Activated naive CD8-positive, alpha-beta T cell (primary cell): ENCODE data around the gene JAZF1.
A peak's percentile ranks its signal among the peaks of the same experiment; 100 is the strongest.

ENCODE experiments used
- H3K27ac Mint-ChIP-seq: one replicate; pipeline ENCODE4 v1.8.0; 2021; ENCODE audit warnings: mixed read lengths
- H3K27me3 Mint-ChIP-seq: one replicate; pipeline ENCODE4 v1.8.0; 2021; ENCODE audit warnings: mixed read lengths
- H3K36me3 Mint-ChIP-seq: one replicate; pipeline ENCODE4 v1.8.0; 2021; ENCODE audit warnings: mixed read lengths
- H3K4me1 Mint-ChIP-seq: one replicate; pipeline ENCODE4 v1.8.0; 2021; ENCODE audit warnings: low read depth, mixed read lengths
- H3K4me3 Mint-ChIP-seq: one replicate; pipeline ENCODE4 v1.8.0; 2021; ENCODE audit warnings: mild to moderate bottlenecking, mixed read lengths
- H3K9me3 Mint-ChIP-seq: one replicate; pipeline ENCODE4 v1.8.0; 2021; ENCODE audit warnings: low read depth, mixed read lengths

Gene JAZF1

DNA sequence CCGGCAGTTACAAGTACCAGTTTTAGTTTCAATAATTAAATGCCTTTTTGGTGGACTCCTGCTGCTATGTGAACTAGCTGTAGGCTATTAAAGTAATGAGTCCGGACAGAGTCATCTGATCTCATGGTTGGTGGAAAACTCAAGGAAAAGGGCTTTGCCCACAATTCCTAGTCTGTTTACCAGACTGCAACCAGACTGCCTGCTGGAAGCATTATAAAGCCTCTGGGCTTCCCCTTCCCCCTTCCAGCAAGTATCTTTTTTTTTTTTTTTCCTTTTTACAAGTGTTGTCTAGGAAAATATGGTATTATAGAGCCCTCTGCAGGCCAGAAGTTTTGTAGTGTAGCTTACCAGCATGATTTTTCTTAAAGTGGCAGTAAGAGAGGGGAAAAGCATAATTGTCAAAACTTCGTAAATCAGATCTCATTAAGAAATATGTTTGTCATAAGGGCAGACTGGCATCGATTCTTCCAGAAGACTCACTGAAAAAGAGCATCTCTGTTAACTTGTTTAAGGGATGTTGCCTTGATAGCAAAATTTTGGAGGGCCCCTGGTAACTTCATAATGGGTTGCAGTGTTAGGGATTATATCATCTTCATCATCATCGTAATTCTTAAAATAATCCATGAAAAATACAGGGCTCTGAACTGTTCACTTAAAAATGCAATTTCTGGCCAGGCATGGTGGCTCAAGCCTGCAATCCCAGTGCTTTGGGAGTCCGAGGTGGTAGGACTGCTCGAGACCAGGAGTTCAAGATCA, 259.3 kb downstream of the JAZF1 start:
- peaks cover 4% of the 10 kb centered on the region for H3K36me3 Mint-ChIP-seq
- no peak overlapping the region for H3K4me3 Mint-ChIP-seq
- no peaks in the 10 kb centered on the region for H3K4me1 Mint-ChIP-seq
- H3K27me3 Mint-ChIP-seq: no peaks in the 10 kb centered on the region
- H3K27ac Mint-ChIP-seq: no peak overlapping the region
- H3K9me3 Mint-ChIP-seq: peaks cover 3% of the 10 kb centered on the region

DNA sequence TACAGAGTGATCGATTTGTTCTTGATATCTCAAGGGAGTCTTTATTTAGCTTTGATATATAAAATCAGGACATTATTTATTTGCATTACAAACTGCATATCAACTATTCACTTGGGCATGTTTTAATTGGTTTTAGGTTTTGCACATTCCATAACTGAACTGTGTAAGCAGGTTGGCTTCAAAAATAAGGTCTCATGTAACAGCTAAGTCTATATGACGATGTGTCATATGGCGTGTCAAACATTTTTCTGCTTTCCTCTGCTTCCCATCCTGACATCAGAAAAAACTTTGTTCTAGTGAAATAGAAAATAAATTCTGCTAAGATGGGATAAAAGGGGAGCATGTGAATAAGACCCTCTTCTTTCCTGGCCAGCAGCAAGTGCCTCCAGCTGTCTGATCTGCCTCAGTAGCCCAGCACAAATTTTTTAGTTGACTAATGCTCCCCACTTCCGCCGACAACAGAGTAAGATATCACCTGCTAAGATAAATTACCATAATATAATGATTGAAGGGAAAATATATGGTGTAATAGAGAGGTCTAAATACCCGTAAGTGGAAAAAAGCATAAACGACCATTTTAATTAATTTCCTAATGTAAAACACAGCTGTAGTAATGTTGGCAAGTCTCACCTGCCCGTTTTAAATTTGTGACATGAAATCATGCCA, 260.2 kb downstream of the JAZF1 start:
- Mint-ChIP-seq H3K4me3 (no peak overlapping the region), H3K4me1 (no peaks in the 10 kb centered on the region), H3K27me3 (no peaks in the 10 kb centered on the region), H3K9me3 (peaks cover 4% of the 10 kb centered on the region), H3K27ac (no peak overlapping the region), H3K36me3 (peaks cover 4% of the 10 kb centered on the region)

DNA sequence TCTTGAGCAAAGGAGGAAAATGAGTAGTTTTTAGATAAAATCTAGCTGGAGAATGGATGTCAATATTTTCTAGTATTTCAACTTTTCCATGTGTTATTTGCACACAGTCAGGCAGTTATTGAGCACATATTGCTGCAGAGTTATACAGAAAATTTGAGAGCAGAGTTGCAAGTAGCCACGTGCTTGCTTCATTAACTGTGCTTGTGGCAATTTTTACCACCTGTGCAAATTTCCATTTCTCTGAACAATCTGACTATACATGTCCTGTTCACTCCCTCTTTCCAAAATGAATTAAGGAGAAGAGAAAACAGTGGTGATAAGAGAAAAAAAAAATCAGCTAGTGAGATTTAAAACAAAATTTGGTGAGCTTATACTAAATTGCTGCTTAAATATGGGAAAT, 262.1 kb downstream of the JAZF1 start:
- H3K4me3 Mint-ChIP-seq: no peak overlapping the region
- peaks cover 4% of the 10 kb centered on the region for H3K36me3 Mint-ChIP-seq
- no peaks in the 10 kb centered on the region for H3K27me3 Mint-ChIP-seq
- H3K27ac Mint-ChIP-seq: no peak overlapping the region
- H3K4me1 Mint-ChIP-seq: no peaks in the 10 kb centered on the region
- H3K9me3 Mint-ChIP-seq: peaks cover 4% of the 10 kb centered on the region

DNA sequence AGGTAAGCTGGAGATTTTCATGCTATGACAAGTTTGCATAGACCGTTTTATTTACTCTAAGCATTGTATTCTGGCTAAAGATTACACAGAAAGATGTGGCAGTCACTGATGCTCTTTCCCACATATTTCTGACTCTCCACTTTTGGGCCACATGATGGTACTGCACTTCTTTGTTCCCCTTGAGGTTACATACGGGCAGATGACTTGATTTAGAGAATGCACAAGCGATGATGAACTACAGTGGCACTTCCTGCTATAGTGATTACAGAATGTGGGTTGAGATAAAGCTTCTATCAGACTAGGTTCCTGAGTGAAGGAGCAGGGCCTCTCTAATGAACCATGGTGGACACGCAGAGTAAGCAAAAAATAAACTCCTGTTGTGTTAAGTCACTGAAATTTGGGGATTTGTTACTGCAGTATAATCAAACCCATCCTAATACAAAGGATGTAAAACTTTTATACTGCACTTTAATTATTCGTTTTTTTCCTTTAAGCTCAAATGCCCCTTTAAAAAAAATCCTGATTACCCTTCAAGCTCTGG, 262.8 kb downstream of the JAZF1 start:
- no peak overlapping the region for H3K27ac Mint-ChIP-seq
- peaks cover 4% of the 10 kb centered on the region for H3K36me3 Mint-ChIP-seq
- no peaks in the 10 kb centered on the region for H3K4me1 Mint-ChIP-seq
- no peaks in the 10 kb centered on the region for H3K27me3 Mint-ChIP-seq
- peaks cover 4% of the 10 kb centered on the region for H3K9me3 Mint-ChIP-seq
- no peak overlapping the region for H3K4me3 Mint-ChIP-seq

DNA sequence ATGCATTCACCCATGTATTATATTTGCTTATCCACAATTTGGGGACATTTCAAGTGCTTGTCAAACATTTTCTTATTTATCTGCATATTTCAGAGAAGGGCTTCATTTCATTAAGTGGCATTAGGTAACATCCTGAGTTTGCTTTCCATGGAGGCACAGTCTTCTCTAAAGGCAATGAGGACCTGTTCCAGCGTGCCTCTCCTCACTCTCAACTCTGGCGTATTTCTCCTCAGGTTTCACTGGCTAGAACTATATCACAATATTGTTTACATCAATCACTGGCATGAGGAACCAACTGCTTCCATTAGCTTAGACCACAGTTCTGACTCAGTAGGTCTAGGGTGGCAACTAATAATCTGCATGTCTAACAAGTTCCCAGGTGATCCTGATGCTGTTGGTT, 263.5 kb downstream of the JAZF1 start:
- Mint-ChIP-seq H3K4me1 (no peaks in the 10 kb centered on the region), H3K27me3 (no peaks in the 10 kb centered on the region), H3K9me3 (peaks cover 4% of the 10 kb centered on the region), H3K36me3 (peaks cover 4% of the 10 kb centered on the region), H3K27ac (no peak overlapping the region), H3K4me3 (no peak overlapping the region)

DNA sequence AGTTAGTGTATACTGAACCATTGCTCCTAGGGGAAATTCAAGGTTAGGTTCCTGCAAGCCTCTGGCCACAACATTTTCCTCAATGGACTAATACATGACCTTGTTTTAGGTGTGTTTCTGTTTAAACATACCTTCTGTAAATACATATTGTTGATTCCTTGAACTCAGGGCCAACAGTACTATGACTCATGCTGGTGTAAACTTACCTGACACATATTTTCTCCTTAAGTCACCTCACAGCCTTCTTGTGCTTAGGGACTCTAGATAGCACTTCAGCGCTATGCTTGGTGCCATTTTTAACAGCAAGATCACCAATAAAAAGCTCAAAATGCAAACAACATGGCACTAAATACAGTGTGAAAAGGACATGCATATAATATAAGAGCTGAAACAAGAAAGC, 264.2 kb downstream of the JAZF1 start:
- Mint-ChIP-seq H3K9me3 (peaks cover 4% of the 10 kb centered on the region), H3K27ac (no peak overlapping the region), H3K36me3 (peaks cover 4% of the 10 kb centered on the region), H3K4me3 (no peak overlapping the region), H3K27me3 (no peaks in the 10 kb centered on the region), H3K4me1 (no peaks in the 10 kb centered on the region)

DNA sequence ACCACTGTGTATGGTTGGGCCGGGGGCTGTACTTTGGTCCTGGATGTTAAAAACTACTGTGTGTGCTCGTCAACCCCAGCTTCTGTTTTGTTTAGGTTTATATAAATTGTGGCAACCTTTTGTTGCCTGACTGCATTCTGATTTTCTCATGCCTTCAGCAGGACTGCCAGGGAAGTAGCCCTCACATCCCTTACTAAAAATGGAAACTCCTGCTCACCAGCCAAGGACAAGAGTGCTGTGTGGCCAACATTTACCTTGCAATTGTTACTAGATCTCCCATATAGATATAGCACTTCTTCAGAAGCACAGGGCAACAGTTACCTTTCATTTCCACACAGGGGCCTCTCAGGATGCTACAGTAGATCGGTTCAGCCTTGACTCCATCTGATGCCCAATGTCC, 266.2 kb downstream of the JAZF1 start:
- H3K9me3 Mint-ChIP-seq: peaks cover 4% of the 10 kb centered on the region
- peaks cover 4% of the 10 kb centered on the region for H3K36me3 Mint-ChIP-seq
- no peaks in the 10 kb centered on the region for H3K27me3 Mint-ChIP-seq
- no peak overlapping the region for H3K27ac Mint-ChIP-seq
- H3K4me3 Mint-ChIP-seq: no peak overlapping the region
- no peaks in the 10 kb centered on the region for H3K4me1 Mint-ChIP-seq

DNA sequence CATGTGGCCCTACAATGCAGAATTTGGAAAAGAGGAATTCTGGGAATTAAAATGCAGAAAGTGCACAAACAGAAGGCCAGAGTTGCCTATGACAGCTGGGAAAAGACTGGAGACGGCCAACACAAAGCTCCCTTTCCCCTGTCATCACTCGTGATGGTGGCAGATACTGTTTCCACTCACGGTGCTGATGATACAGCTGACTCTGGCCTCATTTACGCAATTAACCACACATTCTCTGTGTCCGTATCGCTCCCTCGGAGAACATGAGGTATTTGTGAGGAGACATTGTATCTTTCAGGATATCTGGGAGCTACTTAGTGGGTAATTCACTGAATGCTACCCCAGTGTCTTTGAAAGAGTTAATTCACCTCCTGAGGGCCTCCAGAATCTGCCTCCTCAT, 267.8 kb downstream of the JAZF1 start:
- Mint-ChIP-seq H3K27ac (no peak overlapping the region), H3K4me1 (no peaks in the 10 kb centered on the region), H3K36me3 (peaks cover 4% of the 10 kb centered on the region), H3K9me3 (peaks cover 4% of the 10 kb centered on the region), H3K4me3 (no peak overlapping the region), H3K27me3 (no peaks in the 10 kb centered on the region)

DNA sequence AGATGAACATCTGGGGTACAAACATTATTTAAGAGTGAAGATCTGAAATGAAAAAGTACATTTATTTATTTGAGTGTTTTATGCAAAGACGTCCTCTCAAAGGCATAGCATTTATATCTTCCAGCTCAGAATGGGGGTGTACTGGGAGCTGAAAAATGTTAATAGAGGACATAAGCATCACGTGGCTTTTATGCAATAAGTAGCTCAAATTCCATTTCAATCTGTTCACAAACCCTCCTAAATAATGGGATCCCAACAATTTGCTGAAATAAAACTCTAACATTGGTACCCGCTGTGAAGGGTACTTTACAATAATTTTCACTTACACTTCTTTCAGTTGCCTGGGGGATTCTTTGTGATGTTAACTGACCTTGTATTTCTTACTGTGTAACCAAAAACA, 268.7 kb downstream of the JAZF1 start:
- no peak overlapping the region for H3K4me3 Mint-ChIP-seq
- peaks cover 4% of the 10 kb centered on the region for H3K36me3 Mint-ChIP-seq
- H3K4me1 Mint-ChIP-seq: no peaks in the 10 kb centered on the region
- no peak overlapping the region for H3K27ac Mint-ChIP-seq
- H3K9me3 Mint-ChIP-seq: peaks cover 4% of the 10 kb centered on the region
- H3K27me3 Mint-ChIP-seq: no peaks in the 10 kb centered on the region

DNA sequence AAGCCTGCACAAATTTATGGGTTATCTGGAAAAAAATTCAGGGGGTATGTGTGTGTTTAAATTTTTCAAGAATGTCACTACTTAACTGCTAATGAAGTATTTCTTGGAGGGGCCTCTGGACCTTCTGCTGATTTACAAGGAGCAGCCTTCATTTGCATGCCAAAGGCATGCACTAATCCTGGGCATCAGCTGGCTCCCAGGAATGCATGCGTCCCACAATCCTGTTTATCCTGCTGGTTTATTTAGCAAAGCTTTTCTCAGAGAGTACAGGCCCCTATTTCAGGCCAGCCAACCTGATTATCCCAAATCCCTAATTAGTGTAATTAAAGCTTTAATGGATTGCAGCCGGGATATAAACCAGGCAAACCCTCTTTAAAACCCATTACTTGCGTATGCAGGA, 270.3 kb downstream of the JAZF1 start:
- no peaks in the 10 kb centered on the region for H3K36me3 Mint-ChIP-seq
- no peaks in the 10 kb centered on the region for H3K27me3 Mint-ChIP-seq
- no peak overlapping the region for H3K4me3 Mint-ChIP-seq
- no peak overlapping the region for H3K27ac Mint-ChIP-seq
- no peaks in the 10 kb centered on the region for H3K4me1 Mint-ChIP-seq
- H3K9me3 Mint-ChIP-seq: no peaks in the 10 kb centered on the region

DNA sequence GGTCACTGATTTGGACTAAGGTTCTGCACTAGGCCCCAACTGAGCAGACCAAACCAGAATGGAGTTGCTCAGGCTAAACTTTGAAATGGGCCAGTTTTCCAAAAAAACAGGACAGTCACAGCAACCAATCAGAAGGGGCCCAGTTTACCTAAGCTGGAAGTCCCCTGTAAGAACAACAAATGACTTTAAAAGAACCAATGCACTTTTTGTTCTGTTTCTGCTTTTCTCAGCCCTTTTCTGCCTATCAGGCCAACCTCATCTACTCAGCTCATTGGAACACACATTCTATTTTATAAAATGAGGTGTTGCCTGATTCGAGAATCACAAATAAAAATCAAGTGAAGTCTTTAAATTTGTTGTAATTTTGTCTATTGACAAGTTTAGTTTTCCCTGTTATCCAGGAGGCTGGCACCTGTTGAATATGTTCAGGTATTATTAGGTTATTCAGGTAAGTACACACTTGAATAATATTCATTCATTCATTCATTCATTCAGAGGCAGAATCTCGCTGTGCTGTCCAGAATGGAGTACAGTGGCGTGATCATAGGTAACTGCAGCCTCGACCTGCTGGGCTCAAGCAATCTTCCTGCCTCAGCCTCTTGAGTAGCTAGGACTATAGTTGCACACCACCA, 271.9 kb downstream of the JAZF1 start:
- no peak overlapping the region for H3K4me3 Mint-ChIP-seq
- peaks cover 2% of the 10 kb centered on the region for H3K36me3 Mint-ChIP-seq
- no peak overlapping the region for H3K27ac Mint-ChIP-seq
- no peaks in the 10 kb centered on the region for H3K27me3 Mint-ChIP-seq
- H3K4me1 Mint-ChIP-seq: no peaks in the 10 kb centered on the region
- H3K9me3 Mint-ChIP-seq: no peaks in the 10 kb centered on the region

DNA sequence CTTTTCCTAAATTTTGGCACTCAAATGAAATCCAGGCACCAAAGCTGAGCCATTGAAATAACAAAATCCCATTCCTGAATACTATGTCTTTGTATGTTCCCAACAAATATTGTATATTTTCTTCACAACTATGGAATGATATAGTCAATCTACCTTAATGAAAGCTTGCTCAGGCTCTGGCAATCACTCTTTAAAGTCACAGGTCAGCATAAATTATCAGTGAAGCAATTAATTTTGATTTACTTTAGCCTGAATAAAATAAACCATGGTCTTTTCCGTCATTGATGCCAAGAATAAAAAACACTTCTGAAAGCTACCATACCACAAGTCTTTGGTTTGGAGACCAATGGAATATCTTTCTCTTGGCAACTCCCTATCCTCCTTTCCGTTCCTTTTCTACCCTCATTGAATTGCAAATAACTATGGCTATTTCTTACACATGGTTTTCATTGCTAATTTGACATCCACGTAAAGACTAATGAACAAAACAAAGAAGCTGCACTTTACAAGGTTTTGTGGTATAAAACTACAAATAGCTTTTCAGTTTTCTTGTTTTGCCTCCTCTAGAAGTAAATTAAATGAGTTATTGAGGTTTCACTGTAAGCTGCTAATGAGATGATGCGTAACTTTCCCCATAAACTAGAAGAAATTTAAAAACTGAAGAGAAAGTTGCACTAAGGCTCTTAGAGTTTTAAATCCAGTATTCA, 274.1 kb downstream of the JAZF1 start:
- Mint-ChIP-seq H3K4me1 (peaks cover 4% of the 10 kb centered on the region), H3K9me3 (no peaks in the 10 kb centered on the region), H3K27ac (no peak overlapping the region), H3K4me3 (no peak overlapping the region), H3K27me3 (no peaks in the 10 kb centered on the region), H3K36me3 (peaks cover 2% of the 10 kb centered on the region)

DNA sequence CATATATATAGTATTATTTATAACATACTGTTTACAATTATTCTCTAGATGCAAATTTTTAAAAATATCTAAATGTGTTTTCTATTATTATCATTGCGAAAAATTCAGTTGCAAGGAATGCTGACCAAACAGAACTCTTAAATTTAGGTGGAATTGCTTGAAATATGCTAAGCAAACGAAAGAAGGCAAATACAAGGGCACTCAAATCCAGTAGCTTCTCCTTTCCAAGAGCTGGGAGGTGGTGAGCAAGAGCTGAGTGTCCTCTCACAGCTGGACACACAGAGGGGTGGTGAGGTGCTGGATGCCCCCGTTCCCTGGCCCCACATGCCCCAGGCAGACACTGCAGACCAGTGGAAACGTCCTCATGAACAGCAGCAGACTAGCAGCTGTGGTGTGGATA, 274.6 kb downstream of the JAZF1 start:
- Mint-ChIP-seq H3K4me3 (no peak overlapping the region), H3K27me3 (no peaks in the 10 kb centered on the region), H3K4me1 (peaks cover 10% of the 10 kb centered on the region), H3K9me3 (no peaks in the 10 kb centered on the region), H3K36me3 (peaks cover 2% of the 10 kb centered on the region), H3K27ac (no peak overlapping the region)

DNA sequence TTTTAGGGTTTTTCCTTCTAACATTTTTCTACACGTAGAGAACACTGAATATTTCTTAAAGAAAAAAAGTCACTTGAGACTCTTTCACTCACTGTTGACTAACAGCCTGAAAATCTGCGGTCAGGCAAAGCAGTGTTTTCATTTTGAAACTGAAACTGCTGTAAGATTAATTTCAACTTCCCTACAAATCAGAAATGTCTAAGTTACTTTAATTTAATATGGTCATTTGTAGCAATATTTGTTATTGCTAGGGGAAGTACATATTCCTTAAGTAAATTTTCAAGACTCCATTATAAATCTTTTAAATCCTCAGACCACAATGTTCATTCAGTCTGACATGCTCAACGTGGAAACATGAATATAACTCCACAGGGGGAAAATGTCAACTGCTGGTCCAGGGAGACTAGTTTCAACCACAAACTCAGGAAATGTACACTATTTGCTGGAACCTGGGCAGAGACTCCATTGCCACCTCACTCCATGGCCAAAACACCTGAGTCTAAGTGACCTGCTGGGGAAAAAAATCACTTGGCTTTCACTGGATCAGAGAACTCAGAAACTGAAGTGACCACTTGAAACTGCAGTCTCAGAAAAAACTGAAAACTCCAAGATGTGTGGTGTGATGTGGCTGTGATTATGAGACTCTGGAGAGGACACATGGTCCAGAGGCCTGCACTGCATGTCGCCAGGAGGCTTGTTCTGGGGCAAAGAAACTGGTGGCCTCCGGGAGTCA, 279.4 kb downstream of the JAZF1 start:
- Mint-ChIP-seq H3K27ac (no peak overlapping the region), H3K9me3 (no peaks in the 10 kb centered on the region), H3K36me3 (peaks cover 2% of the 10 kb centered on the region), H3K27me3 (no peaks in the 10 kb centered on the region), H3K4me3 (peak overlapping the region; percentile 35), H3K4me1 (peaks cover 34% of the 10 kb centered on the region)
